IMR-90 (cell line): ENCODE results near the gene ALG1. TPM values are rescaled to one million over a fixed set of nuclear protein-coding genes. Genes with fewer than 3 reads are reported as not detected.

Experiments
- ATAC-seq: fragments of 200-7000 bp; cut with Tn5 transposase; 2 replicates; pipeline ENCODE4 v1.9.1; 2020; ENCODE audit warnings: low read depth, mild to moderate bottlenecking, moderate library complexity
- BruUV-seq: library from RNA; stranded (reverse); fragments of 400-500 nt; replicated peaks from 2 replicates; lab custom pipeline; 2021; lab: Mats Ljungman, UMichigan
- CTCF ChIA-PET: fragments of 300-600 bp; formaldehyde crosslinking; extraction: SDS; loops from one replicate; lab custom pipeline; 2021; ENCODE audit warnings: antibody characterized with exemption; lab: Yijun Ruan, JAX
- POLR2A ChIA-PET: fragments of 300-600 bp; sonication (Branson Sonifier 250); formaldehyde crosslinking; loops from one replicate; lab custom pipeline; 2022; ENCODE audit warnings: antibody characterized with exemption; ENCODE audit not compliant: unreplicated experiment; lab: Charles Lee
- DNase-seq: peaks from one replicate; pipeline ENCODE4 v3.0.0; 2013
- H2AFZ ChIP-seq: replicated peaks from 2 replicates; pipeline ENCODE3; 2013; ENCODE audit warnings: low read length, mild to moderate bottlenecking; ENCODE audit not compliant: poor library complexity
- H2AK5ac ChIP-seq: 2 replicates; pipeline ENCODE4 v1.6.1; 2013; ENCODE audit warnings: low read depth, low read length, inconsistent platforms
- H2AK9ac ChIP-seq: replicated peaks from 2 replicates; pipeline ENCODE3; 2013; ENCODE audit warnings: mild to moderate bottlenecking, low read depth, low read length, moderate library complexity; ENCODE audit not compliant: poor library complexity
- H2BK120ac ChIP-seq: 2 replicates; pipeline ENCODE4 v1.6.1; 2013; ENCODE audit warnings: low read depth, low read length, inconsistent platforms
- H2BK15ac ChIP-seq: 3 replicates; pipeline ENCODE4 v1.6.1; 2013; ENCODE audit warnings: low read depth, low read length, inconsistent platforms
- H2BK20ac ChIP-seq: 2 replicates; pipeline ENCODE4 v1.6.1; 2013; ENCODE audit warnings: low read depth, mild to moderate bottlenecking, inconsistent platforms, low read length, moderate library complexity
- H2BK5ac ChIP-seq: 2 replicates; pipeline ENCODE4 v1.6.1; 2013; ENCODE audit warnings: mild to moderate bottlenecking, low read depth, low read length, inconsistent platforms; ENCODE audit not compliant: poor library complexity, severe bottlenecking
- H3K14ac ChIP-seq: replicated peaks from 2 replicates; pipeline ENCODE4 v1.6.1; 2013; ENCODE audit warnings: low read depth, low read length, inconsistent platforms
- H3K18ac ChIP-seq: 2 replicates; pipeline ENCODE4 v1.6.1; 2013; ENCODE audit warnings: low read depth, low read length, control low read depth
- H3K23ac ChIP-seq: 2 replicates; pipeline ENCODE4 v1.6.1; 2013; ENCODE audit warnings: low read depth, low read length, inconsistent platforms
- H3K27ac ChIP-seq: 2 replicates; pipeline ENCODE4 v1.5.1; 2013; ENCODE audit warnings: mild to moderate bottlenecking, control low read depth, low read length; ENCODE audit not compliant: insufficient read depth
- H3K27me3 ChIP-seq: 2 replicates; pipeline ENCODE4 v1.6.1; 2013; ENCODE audit warnings: low read length; ENCODE audit not compliant: control insufficient read depth, insufficient read depth
- H3K36me3 ChIP-seq: 2 replicates; pipeline ENCODE4 v1.6.1; 2013; ENCODE audit warnings: low read length, mixed read lengths; ENCODE audit not compliant: control insufficient read depth, insufficient read depth
- H3K4ac ChIP-seq: 2 replicates; pipeline ENCODE4 v1.6.1; 2013; ENCODE audit warnings: low read depth, low read length, inconsistent platforms
- H3K4me1 ChIP-seq: 2 replicates; pipeline ENCODE4 v1.6.1; 2013; ENCODE audit warnings: low read length, mixed read lengths; ENCODE audit not compliant: control insufficient read depth, insufficient read depth
- H3K4me2 ChIP-seq: 2 replicates; pipeline ENCODE4 v1.6.1; 2013; ENCODE audit warnings: low read depth, mild to moderate bottlenecking, control low read depth, low read length, moderate library complexity
- H3K4me3 ChIP-seq: 2 replicates; pipeline ENCODE4 v1.5.1; 2013; ENCODE audit warnings: low read depth, mild to moderate bottlenecking, control low read depth, low read length, moderate library complexity; ENCODE audit not compliant: insufficient read depth
- H3K56ac ChIP-seq: 2 replicates; pipeline ENCODE4 v1.6.1; 2013; ENCODE audit warnings: low read length, inconsistent platforms; ENCODE audit not compliant: insufficient read depth; ENCODE audit errors: extremely low read depth
- H3K79me1 ChIP-seq, 2 experiments: 2 replicates each; pipeline ENCODE4 v1.6.1; 2013; ENCODE audit warnings: low read length in 2 of 2, inconsistent platforms in 1 of 2, low read depth in 1 of 2
- H3K9ac ChIP-seq: 2 replicates; pipeline ENCODE4 v1.6.1; 2013; ENCODE audit warnings: low read depth, low read length, control low read depth
- H3K9me1 ChIP-seq: 2 replicates; pipeline ENCODE4 v1.6.1; 2013; ENCODE audit warnings: low read length, inconsistent platforms; ENCODE audit not compliant: insufficient read depth
- H3K9me3 ChIP-seq: 2 replicates; pipeline ENCODE4 v1.6.1; 2013; ENCODE audit warnings: low read length; ENCODE audit not compliant: control insufficient read depth, insufficient read depth
- H4K20me1 ChIP-seq: 2 replicates; pipeline ENCODE4 v1.6.1; 2013; ENCODE audit warnings: low read length, inconsistent platforms; ENCODE audit not compliant: insufficient read depth
- H4K5ac ChIP-seq: 2 replicates; pipeline ENCODE4 v1.6.1; 2013; ENCODE audit warnings: mild to moderate bottlenecking, low read depth, low read length, control low read depth
- H4K8ac ChIP-seq, 2 experiments: 2 replicates each; pipeline ENCODE4 v1.6.1; 2013; ENCODE audit warnings: low read depth in 2 of 2, low read length in 2 of 2, control low read depth in 1 of 2, inconsistent platforms in 1 of 2
- H4K91ac ChIP-seq: 2 replicates; pipeline ENCODE4 v1.6.1; 2013; ENCODE audit warnings: low read depth, low read length, inconsistent platforms; ENCODE audit not compliant: insufficient read depth
- BHLHE40 ChIP-seq: fragments of 150-350 bp; IDR thresholded peaks from 2 replicates; pipeline ENCODE4 v1.6.1; 2016; ENCODE audit warnings: mild to moderate bottlenecking, low read depth, low read length
- CEBPB ChIP-seq: IDR thresholded peaks from 2 replicates; pipeline ENCODE4 v1.6.1; 2012; ENCODE audit warnings: low read depth, low read length, improper control_type of control experiment
- CHD1 ChIP-seq: IDR thresholded peaks from 2 replicates; pipeline ENCODE4 v1.6.1; 2012; ENCODE audit warnings: low read depth, low read length, improper control_type of control experiment
- CTCF ChIP-seq: conservative IDR thresholded peaks from 2 replicates; pipeline ENCODE4 v1.5.1; 2012; ENCODE audit warnings: mild to moderate bottlenecking, low read depth, low read length, improper control_type of control experiment
- ELK1 ChIP-seq: fragments of 150-350 bp; IDR thresholded peaks from 2 replicates; pipeline ENCODE4 v1.6.1; 2016; ENCODE audit warnings: low read depth, mild to moderate bottlenecking, low read length, moderate library complexity, borderline replicate concordance
- FOS ChIP-seq: fragments of 150-350 bp; IDR thresholded peaks from 2 replicates; pipeline ENCODE4 v1.6.1; 2016; ENCODE audit warnings: low read depth, low read length
- MAFK ChIP-seq: IDR thresholded peaks from 2 replicates; pipeline ENCODE4 v1.6.1; 2012; ENCODE audit warnings: low read depth, low read length, improper control_type of control experiment
- MAZ ChIP-seq: IDR thresholded peaks from 2 replicates; pipeline ENCODE4 v1.6.1; 2012; ENCODE audit warnings: low read depth, mild to moderate bottlenecking, low read length, improper control_type of control experiment, moderate library complexity, borderline replicate concordance
- NFE2L2 ChIP-seq: fragments of 150-350 bp; IDR thresholded peaks from 2 replicates; pipeline ENCODE4 v1.6.1; 2016; ENCODE audit warnings: low read depth, mild to moderate bottlenecking, low read length
- RAD21 ChIP-seq: IDR thresholded peaks from 2 replicates; pipeline ENCODE4 v1.6.1; 2012; ENCODE audit warnings: low read length, improper control_type of control experiment
- RFX5 ChIP-seq: IDR thresholded peaks from 2 replicates; pipeline ENCODE4 v1.8.0; 2012; ENCODE audit warnings: low read depth, mild to moderate bottlenecking, low read length, moderate library complexity
- SMC3 ChIP-seq: fragments of 150-350 bp; IDR thresholded peaks from 2 replicates; pipeline ENCODE4 v1.6.1; 2016; ENCODE audit warnings: low read depth, mild to moderate bottlenecking, antibody characterized with exemption, low read length, moderate library complexity
- WGBS, 2 experiments: methylation state at CpG; one replicate each; pipeline versions ENCODE4 v1.1.5 to v1.1.7; 2013; ENCODE audit warnings: missing lambda C conversion rate in 2 of 2; ENCODE audit not compliant: insufficient read length in 1 of 2; ENCODE audit errors: extremely low coverage in 2 of 2; 5-methylcytosine and 5-hydroxymethylcytosine counted together
- dilution Hi-C: fragments of 300-500 bp; cut with HindIII; formaldehyde crosslinking; loops from one replicate; pipeline ENCODE4 v1.14.3; 2018; ENCODE audit warnings: low sequenced_read_pairs; ENCODE audit not compliant: unreplicated experiment
- in situ Hi-C: fragments of 300-500 bp; cut with MboI; formaldehyde crosslinking; loops from 3 replicates; pipeline ENCODE4 v1.14.3; 2019; ENCODE audit warnings: low sequenced_read_pairs, inconsistent platforms, mixed read lengths
- intact Hi-C: fragments of 100-400 bp; cut with micrococcal nuclease; formaldehyde crosslinking; loops from 2 replicates; pipeline ENCODE4 v1.10.0; 2022
- polyA plus RNA-seq, 3 experiments: library from polyadenylated mRNA; depleted of rRNA; stranded (reverse); fragments of >200 nt; gene quantifications; 2 replicates each; pipeline ENCODE4 v1.2.3, GENCODE V29; 2012; ENCODE audit warnings: low replicate concordance in 1 of 3
- total RNA-seq: library from RNA; depleted of rRNA; stranded (reverse); fragments of >200 nt; gene quantifications from 2 replicates; pipeline ENCODE4 v1.2.3, GENCODE V29; 2012

The ALG1 gene
- total and polyA plus RNA-seq, 2 of the 4 experiments (the other 2 are of a cell fraction): 30.9 to 41.0 TPM

- H3K4me1 ChIP-seq: peaks cover 4% of the 10 kb centered on the region; the same call in 1 of the 2 replicates
- 69% methylated on average over 2 of the region's 15 CpGs; no CpG with 5 or more reads in 1 of the 2 experiments for WGBS, 2 experiments
- H3K4me3 ChIP-seq: no peak overlapping the region
- no peak overlapping the region for H3K56ac ChIP-seq
- H3K14ac ChIP-seq: no peak overlapping the region
- ATAC-seq: no peak
- peaks cover 5% of the 10 kb centered on the region for H3K36me3 ChIP-seq
- H2BK120ac ChIP-seq: no peak overlapping the region
- intact Hi-C loops: no loop called here
- no peak overlapping the region for H3K18ac ChIP-seq
- ChIA-PET POLR2A (no interaction called here), CTCF (no interaction called here)
- no peak overlapping the region for H3K27ac ChIP-seq
- TF ChIP-seq MAZ (no peak), CEBPB (no peak), SMC3 (no peak), CHD1 (no peak), CTCF (no peak), NFE2L2 (no peak), RAD21 (no peak), BHLHE40 (no peak), RFX5 (no peak), ELK1 (no peak), MAFK (no peak), FOS (no peak)
- in situ Hi-C loops: no loop called here
- no peak overlapping the region for H3K4me2 ChIP-seq
- peaks cover 3% of the 10 kb centered on the region; the same call in 1 of the 2 replicates for H3K27me3 ChIP-seq
- no peak overlapping the region for H2BK5ac ChIP-seq
- no TSS peak for BruUV-seq
- H3K9me1 ChIP-seq: peaks cover 9% of the 10 kb centered on the region
- H2BK20ac ChIP-seq: no peak overlapping the region
- H2BK15ac ChIP-seq: no peak overlapping the region
- H4K5ac ChIP-seq: peak overlapping the region; percentile 99
- H2AK5ac ChIP-seq: no peak overlapping the region
- H4K20me1 ChIP-seq: no peaks in the 10 kb centered on the region
- no peak overlapping the region for H3K9ac ChIP-seq
- H2AFZ ChIP-seq: peak overlapping the region; percentile 99
- DNase-seq: no peak
- dilution Hi-C loops: no loop called here
- H3K23ac ChIP-seq: no peak overlapping the region
- no peak overlapping the region for H3K4ac ChIP-seq
- H2AK9ac ChIP-seq: no peak overlapping the region
- H3K9me3 ChIP-seq: no peaks in the 10 kb centered on the region
- H4K8ac ChIP-seq: peak overlapping the region; percentile 98 to 99
- peaks cover 4 to 33% of the 10 kb centered on the region in 2 experiments; a peak in 3 of 4 replicates for H3K79me1 ChIP-seq
- no peak overlapping the region for H4K91ac ChIP-seq
Measured at GRCh38 chr16:5070431-5071186, 1.0 kb upstream of the ALG1 start.
